ENCODE data around the gene SHD. TPM values are rescaled to one million over a fixed set of nuclear protein-coding genes. Genes with fewer than 3 reads are reported as not detected.
"Not testable (repeated sequence)": the region's sequence is repeated elsewhere in the genome, so short reads cannot be mapped to it uniquely, and the experiment has no call there.

Gene SHD
- total RNA-seq, 1 experiment from 2014 or later: not detected

DNA sequence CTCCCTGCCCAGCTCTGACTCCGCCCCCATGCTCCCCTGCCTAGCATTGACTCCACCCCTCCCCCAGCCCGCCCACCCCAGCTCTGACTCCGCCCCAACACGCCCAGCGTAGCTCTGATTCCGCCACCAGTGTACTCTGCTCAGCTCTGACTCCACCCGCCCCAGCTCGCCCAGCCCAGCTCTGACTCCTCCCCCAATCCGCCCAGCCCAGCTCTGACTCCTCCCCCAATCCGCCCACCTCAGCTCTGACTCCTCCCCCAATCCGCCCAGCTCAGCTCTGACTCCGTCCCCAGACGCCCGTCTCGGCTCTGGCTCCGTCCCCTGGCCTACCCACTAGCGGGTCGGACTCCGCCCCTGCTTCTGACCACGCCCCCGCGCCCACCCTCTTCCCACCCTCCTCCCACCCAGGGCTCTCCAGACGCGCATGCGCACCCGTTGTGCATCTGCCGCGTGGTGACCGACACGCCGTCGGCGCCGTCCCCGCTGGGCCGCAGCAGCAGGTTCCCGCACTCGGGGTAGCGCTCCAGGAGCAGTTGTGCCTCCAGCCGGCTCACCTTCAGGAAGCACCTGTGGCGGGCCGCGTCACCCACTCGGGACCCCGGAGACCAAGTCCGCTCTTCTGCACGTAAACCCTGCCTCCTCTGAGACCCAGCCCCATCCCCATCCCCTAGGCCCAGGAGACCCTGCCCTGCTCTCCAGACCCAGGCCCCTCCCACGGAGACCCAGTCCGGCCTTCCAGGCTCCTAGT lies 49.4 kb downstream of the SHD start:
- Histone ChIP-seq H3K27ac (no peak overlapping the region), H3K4me3 (no peak overlapping the region), H3K9me3 (ENCODE audit: insufficient read depth, low read depth) (no peaks in the 10 kb centered on the region), H2AFZ (no peak overlapping the region), H3K4me2 (no peak overlapping the region), H3F3A (ENCODE audit: insufficient read depth, low read depth) (no peaks in the 10 kb centered on the region), H3K4me1 (replicated peaks; ENCODE audit: insufficient read depth) (no peaks in the 10 kb centered on the region), H3K79me2 (ENCODE audit: low read depth) (no peaks in the 10 kb centered on the region), H3K36me3 (ENCODE audit: low read depth) (no peaks in the 10 kb centered on the region), H3K9me2 (ENCODE audit: insufficient read depth) (no peaks in the 10 kb centered on the region), H3K27me3 (ENCODE audit: insufficient read depth, low read depth) (no peaks in the 10 kb centered on the region), H4K20me1 (ENCODE audit: insufficient read depth) (no peaks in the 10 kb centered on the region)
- ChIA-PET CTCF (no interaction called here), POLR2A (ENCODE audit: unreplicated experiment) (no interaction called here)
- DNase-seq: no peak
- TF ChIP-seq, protein P1, sequence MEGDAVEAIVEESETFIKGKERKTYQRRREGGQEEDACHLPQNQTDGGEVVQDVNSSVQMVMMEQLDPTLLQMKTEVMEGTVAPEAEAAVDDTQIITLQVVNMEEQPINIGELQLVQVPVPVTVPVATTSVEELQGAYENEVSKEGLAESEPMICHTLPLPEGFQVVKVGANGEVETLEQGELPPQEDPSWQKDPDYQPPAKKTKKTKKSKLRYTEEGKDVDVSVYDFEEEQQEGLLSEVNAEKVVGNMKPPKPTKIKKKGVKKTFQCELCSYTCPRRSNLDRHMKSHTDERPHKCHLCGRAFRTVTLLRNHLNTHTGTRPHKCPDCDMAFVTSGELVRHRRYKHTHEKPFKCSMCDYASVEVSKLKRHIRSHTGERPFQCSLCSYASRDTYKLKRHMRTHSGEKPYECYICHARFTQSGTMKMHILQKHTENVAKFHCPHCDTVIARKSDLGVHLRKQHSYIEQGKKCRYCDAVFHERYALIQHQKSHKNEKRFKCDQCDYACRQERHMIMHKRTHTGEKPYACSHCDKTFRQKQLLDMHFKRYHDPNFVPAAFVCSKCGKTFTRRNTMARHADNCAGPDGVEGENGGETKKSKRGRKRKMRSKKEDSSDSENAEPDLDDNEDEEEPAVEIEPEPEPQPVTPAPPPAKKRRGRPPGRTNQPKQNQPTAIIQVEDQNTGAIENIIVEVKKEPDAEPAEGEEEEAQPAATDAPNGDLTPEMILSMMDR (conservative IDR thresholded peaks at IDR 0.05): no peak
- no peak for TF ChIP-seq EZH2 (IDR thresholded peaks at IDR 0.05; ENCODE audit: low read depth)
- no TSS peak for BruUV-seq (replicated peaks)
- intact Hi-C loops (cut with micrococcal nuclease; ENCODE audit: unreplicated experiment): no loop called here

DNA sequence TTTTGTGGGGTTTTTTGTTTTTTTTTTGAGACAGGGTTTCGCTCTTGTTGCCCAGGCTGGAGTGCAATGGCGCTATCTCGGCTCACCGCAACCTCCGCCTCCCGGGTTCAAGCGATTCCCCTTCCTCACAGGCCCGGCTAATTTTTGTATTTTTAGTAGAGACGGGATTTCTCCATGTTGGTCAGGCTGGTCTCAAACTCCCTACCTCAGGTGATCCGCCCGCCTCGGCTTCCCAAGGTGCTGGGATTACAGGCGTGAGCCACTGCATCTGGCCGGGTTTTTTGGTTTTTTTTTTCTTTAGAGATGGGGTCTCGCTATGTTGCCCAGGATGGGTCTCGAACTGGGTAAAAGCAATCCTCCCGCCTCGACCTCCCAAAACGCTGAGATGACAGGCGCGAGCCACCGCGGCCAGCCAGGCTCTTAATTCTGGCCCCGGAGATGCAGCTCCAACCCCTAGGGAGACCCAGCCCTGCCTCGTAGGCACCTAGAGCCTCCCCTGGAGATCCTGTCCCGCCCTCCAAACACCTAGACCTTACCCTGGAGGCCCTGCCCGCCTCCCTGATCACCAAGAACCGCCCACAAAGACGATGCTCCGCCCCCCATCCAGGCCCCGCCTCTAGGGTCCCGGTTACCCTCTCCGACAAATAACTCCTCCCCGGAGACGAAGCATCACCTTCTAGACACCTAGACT lies 50.1 kb downstream of the SHD start:
- H3K79me2 ChIP-seq (ENCODE audit: low read depth); DNase-seq; H3K4me3 ChIP-seq; H4K20me1 ChIP-seq (ENCODE audit: insufficient read depth); POLR2A ChIA-PET (ENCODE audit: unreplicated experiment); H3K27me3 ChIP-seq (ENCODE audit: insufficient read depth, low read depth); H3K36me3 ChIP-seq (ENCODE audit: low read depth); CTCF ChIA-PET; H3K9me2 ChIP-seq (ENCODE audit: insufficient read depth); H3F3A ChIP-seq (ENCODE audit: insufficient read depth, low read depth); H3K4me2 ChIP-seq; H2AFZ ChIP-seq; H3K9me3 ChIP-seq (ENCODE audit: insufficient read depth, low read depth); intact Hi-C loops (cut with micrococcal nuclease; ENCODE audit: unreplicated experiment); H3K27ac ChIP-seq; BruUV-seq (replicated peaks); H3K4me1 ChIP-seq (replicated peaks; ENCODE audit: insufficient read depth): not testable (repeated sequence)

DNA sequence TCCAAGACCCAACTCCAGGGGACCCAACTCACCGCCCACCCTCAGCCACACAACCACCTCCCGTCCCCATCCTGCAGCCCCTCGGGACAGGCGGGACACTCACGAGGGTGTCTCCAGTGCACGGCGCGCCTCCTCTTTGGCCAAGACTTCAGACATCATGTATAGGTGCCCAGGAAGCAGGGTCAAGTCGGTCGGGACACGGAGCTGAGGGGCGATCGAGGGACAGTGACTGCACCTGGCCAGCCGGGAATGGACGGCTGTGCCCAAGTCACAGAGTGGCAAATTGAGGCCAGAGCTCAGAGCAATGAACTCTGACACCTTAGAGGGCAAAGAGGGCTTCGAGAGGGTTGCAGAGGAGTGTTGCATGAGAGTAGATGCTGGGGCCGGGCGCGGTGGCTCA lies 50.8 kb downstream of the SHD start:
- Histone ChIP-seq H3F3A (ENCODE audit: insufficient read depth, low read depth) (no peaks in the 10 kb centered on the region), H3K27ac (no peak overlapping the region), H3K4me2 (no peak overlapping the region), H3K27me3 (ENCODE audit: insufficient read depth, low read depth) (no peaks in the 10 kb centered on the region), H3K79me2 (ENCODE audit: low read depth) (no peaks in the 10 kb centered on the region), H3K9me3 (ENCODE audit: insufficient read depth, low read depth) (no peaks in the 10 kb centered on the region), H3K9me2 (ENCODE audit: insufficient read depth) (no peaks in the 10 kb centered on the region), H3K36me3 (ENCODE audit: low read depth) (no peaks in the 10 kb centered on the region), H4K20me1 (ENCODE audit: insufficient read depth) (no peaks in the 10 kb centered on the region), H2AFZ (no peak overlapping the region), H3K4me1 (replicated peaks; ENCODE audit: insufficient read depth) (no peaks in the 10 kb centered on the region), H3K4me3 (no peak overlapping the region)
- intact Hi-C loops (cut with micrococcal nuclease; ENCODE audit: unreplicated experiment): no loop called here
- no TSS peak for BruUV-seq (replicated peaks)
- TF ChIP-seq, protein P1 (conservative IDR thresholded peaks at IDR 0.05): no peak
- no peak for TF ChIP-seq EZH2 (IDR thresholded peaks at IDR 0.05; ENCODE audit: low read depth)
- DNase-seq: no peak
- ChIA-PET CTCF (no interaction called here), POLR2A (ENCODE audit: unreplicated experiment) (no interaction called here)
